HepG2 (cell line): ENCODE data around the gene HBQ1. TPM values are rescaled to one million over a fixed set of nuclear protein-coding genes. Genes with fewer than 3 reads are reported as not detected.
"Not testable (repeated sequence)": the region's sequence is repeated elsewhere in the genome, so short reads cannot be mapped to it uniquely, and the experiment has no call there.

Experiments
- ATAC-seq: fragments of 200-7000 bp; cut with Tn5 transposase; 3 replicates; pipeline ENCODE4 v1.9.1; 2020; ENCODE audit warnings: mild to moderate bottlenecking, moderate library complexity
- BruUV-seq: library from RNA; stranded (reverse); fragments of 400-500 nt; replicated peaks from 2 replicates; lab custom pipeline; 2021; lab: Mats Ljungman, UMichigan
- CTCF ChIA-PET: fragments of 300-600 bp; formaldehyde crosslinking; extraction: SDS; loops from one replicate; lab custom pipeline; 2021; ENCODE audit warnings: low total read pairs, inconsistent platforms, low intra/inter-chr PET ratio; lab: Yijun Ruan, JAX
- POLR2A ChIA-PET: fragments of 350-600 bp; sonication (Branson Sonifier 250); formaldehyde crosslinking; loops from one replicate; lab custom pipeline; 2020; ENCODE audit warnings: antibody characterized with exemption, inconsistent platforms; lab: Yijun Ruan, JAX
- DNase-seq: peaks from one replicate; pipeline ENCODE4 v3.0.0-alpha.2; 2015; ENCODE audit warnings: low spot score
- FAIRE-seq: peaks from 3 replicates; lab custom pipeline; 2011; peaks lifted over from hg19 to GRCh38; lab: Jason Lieb, UNC
- H2AFZ ChIP-seq: one replicate; pipeline ENCODE4 v1.6.1; 2011; ENCODE audit warnings: low read length, inconsistent platforms
- H3K27ac ChIP-seq: fragments of 300-600 bp; 3 replicates; pipeline ENCODE4 v1.8.0; 2011; ENCODE audit warnings: mixed run types, mild to moderate bottlenecking, mixed read lengths, low read length, inconsistent platforms; ENCODE audit not compliant: insufficient read depth; ENCODE audit errors: extremely low read length
- H3K27me3 ChIP-seq, 2 experiments: fragments of 200-600 bp in 1 of 2; 2 replicates in 1 of 2; 3 replicates in 1 of 2; pipeline versions ENCODE4 v1.6.0 to v1.8.0; 2011; ENCODE audit warnings: low read length in 2 of 2, mild to moderate bottlenecking in 2 of 2, moderate library complexity in 2 of 2, inconsistent platforms in 1 of 2; ENCODE audit not compliant: insufficient read depth in 2 of 2, control insufficient read depth in 1 of 2
- H3K36me3 ChIP-seq, 2 experiments: fragments of 200-600 bp in 1 of 2; replicated peaks in 1 of 2; 2 replicates in 1 of 2; 3 replicates in 1 of 2; pipeline versions ENCODE4 v1.5.1 to v1.8.0; 2011; ENCODE audit warnings: low read length in 2 of 2, inconsistent platforms in 1 of 2; ENCODE audit not compliant: insufficient read depth in 2 of 2, control insufficient read depth in 1 of 2
- H3K4me1 ChIP-seq: 2 replicates; pipeline ENCODE4 v1.5.1; 2012; ENCODE audit warnings: low read length, inconsistent platforms; ENCODE audit not compliant: insufficient read depth
- H3K4me2 ChIP-seq: 2 replicates; pipeline ENCODE4 v1.6.0; 2011; ENCODE audit warnings: low read depth, low read length, inconsistent platforms
- H3K4me3 ChIP-seq, 3 experiments: fragments of 200-600 bp in 1 of 3; sonication (generic), shearing (Covaris generic) in 1 of 3; replicated peaks in 1 of 3; 2 replicates each; pipeline ENCODE4 v1.5.1; 2011 to 2016; ENCODE audit warnings: low read length in 3 of 3, inconsistent platforms in 2 of 3, low read depth in 2 of 3, mild to moderate bottlenecking in 2 of 3, control low read depth in 1 of 3, mixed read lengths in 1 of 3; ENCODE audit not compliant: insufficient read depth in 1 of 3
- H3K79me2 ChIP-seq: one replicate; pipeline ENCODE4 v1.6.1; 2011; ENCODE audit warnings: low read length, inconsistent platforms; ENCODE audit not compliant: insufficient read depth
- H3K9ac ChIP-seq: 2 replicates; pipeline ENCODE4 v1.6.0; 2011; ENCODE audit warnings: mild to moderate bottlenecking, low read depth, low read length, inconsistent platforms; ENCODE audit not compliant: insufficient read depth
- H3K9me3 ChIP-seq: 2 replicates; pipeline ENCODE4 v1.5.1; 2012; ENCODE audit warnings: mild to moderate bottlenecking, low read length
- H4K20me1 ChIP-seq: 2 replicates; pipeline ENCODE4 v1.6.0; 2011; ENCODE audit warnings: inconsistent platforms, mild to moderate bottlenecking, low read length, moderate library complexity; ENCODE audit not compliant: insufficient read depth
- POLR2AphosphoS5 ChIP-seq: IDR thresholded peaks from 2 replicates; pipeline ENCODE4 v1.6.1; 2012; ENCODE audit warnings: low read depth, low read length
- ZBTB33 ChIP-seq: sonication (generic); formaldehyde crosslinking; IDR thresholded peaks from 2 replicates; pipeline ENCODE4 v1.4.0; 2020; ENCODE audit warnings: missing genetic modification reagents
- ZNF407 ChIP-seq: sonication (generic); formaldehyde crosslinking; IDR thresholded peaks from one replicate; pipeline ENCODE4 v1.5.1; 2020; ENCODE audit warnings: mild to moderate bottlenecking, missing genetic modification reagents; ENCODE audit errors: not compliant biosample characterization
- ZNF510 ChIP-seq: sonication (generic); formaldehyde crosslinking; IDR thresholded peaks from 2 replicates; pipeline ENCODE4 v1.4.0; 2020; ENCODE audit warnings: low read depth, mild to moderate bottlenecking, missing genetic modification reagents
- ZNF576 ChIP-seq: sonication (generic); formaldehyde crosslinking; IDR thresholded peaks from 2 replicates; pipeline ENCODE4 v1.4.0; 2020; ENCODE audit warnings: mild to moderate bottlenecking, missing genetic modification reagents
- ZNF709 ChIP-seq: sonication (generic); formaldehyde crosslinking; IDR thresholded peaks from 2 replicates; pipeline ENCODE4 v1.5.0; 2020; ENCODE audit warnings: mild to moderate bottlenecking, missing genetic modification reagents
- WGBS: methylation state at CpG from one replicate; pipeline ENCODE4 v1.1.6; 2017; ENCODE audit warnings: low lambda C conversion rate; 5-methylcytosine and 5-hydroxymethylcytosine counted together
- in situ Hi-C: cut with HindIII; loops from 2 replicates; pipeline ENCODE4 v1.10.0; 2017; ENCODE audit warnings: low pct_unique_long_range_greater_than_20kb; ENCODE audit not compliant: extremely low pct_ligation_motif_present
- intact Hi-C: fragments of 100-400 bp; cut with micrococcal nuclease; formaldehyde crosslinking; loops from one replicate; pipeline ENCODE4 v1.10.0; 2022; ENCODE audit not compliant: unreplicated experiment
- polyA plus RNA-seq, 8 experiments: library from polyadenylated mRNA; depleted of rRNA in 3 of 8; stranded (reverse) in 7 of 8; unstranded in 1 of 8; fragments of >200 nt; fragmentation: Illumina TruSeq in 4 of 8; extraction: Trizol in 4 of 8; gene quantifications; 2 replicates each; pipeline versions ENCODE4 v1.2.1 to v1.2.3, GENCODE V29; 2011 to 2016; ENCODE audit warnings: low read depth in 4 of 8, missing spikeins in 1 of 8, mixed read lengths in 1 of 8; ENCODE audit not compliant: insufficient read depth in 1 of 8
- total RNA-seq, 5 experiments: library from RNA; depleted of rRNA; stranded (reverse); fragments of >200 nt; fragmentation: Illumina TruSeq; extraction: Trizol; gene quantifications; 2 replicates each; pipeline ENCODE4 v1.2.3, GENCODE V29; 2016; ENCODE audit warnings: low read depth in 1 of 5

The HBQ1 gene
- total and polyA plus RNA-seq, 2 of the 13 experiments (the other 11 are each of a cell fraction or from before 2014, with no cell fraction given): 4.9 to 7.4 TPM

- TF ChIP-seq ZNF407 (CRISPR knock-in tag) (no peak), ZBTB33 (peak; percentile 54), ZNF709 (no peak), POLR2AphosphoS5 (no peak), ZNF510 (CRISPR knock-in tag) (no peak), ZNF576 (no peak)
Measured at GRCh38 chr16:229731-230281, 49.5 kb downstream of the HBQ1 start (continued).

- FAIRE-seq, CTCF ChIA-PET, H3K27ac ChIP-seq, DNase-seq, POLR2A ChIA-PET, in situ Hi-C loops, H2AFZ ChIP-seq, BruUV-seq, H3K4me3 ChIP-seq, intact Hi-C loops, H3K9me3 ChIP-seq, H3K9ac ChIP-seq, ATAC-seq, H3K4me2 ChIP-seq, H3K27me3 ChIP-seq: not testable (repeated sequence)
- peaks cover 36% of the 10 kb centered on the region for H3K79me2 ChIP-seq
- 90% methylated on average over 15 of the region's 18 CpGs for WGBS
- H4K20me1 ChIP-seq: peaks cover 27% of the 10 kb centered on the region
- peaks cover 11 to 19% of the 10 kb centered on the region in 2 experiments for H3K36me3 ChIP-seq
- H3K4me1 ChIP-seq: peaks cover 32% of the 10 kb centered on the region
Measured at GRCh38 chr16:230351-230750, 50.1 kb downstream of the HBQ1 start.
